Occipital lobe (tissue), 2 donors: ENCODE results near the gene GRIK5. TPM values are rescaled to one million over a fixed set of nuclear protein-coding genes. Genes with fewer than 3 reads are reported as not detected.
"Not testable (repeated sequence)": the region's sequence is repeated elsewhere in the genome, so short reads cannot be mapped to it uniquely, and the experiment has no call there.

Experiments
- DNase-seq: peaks from one replicate; lab custom pipeline; 2025; lab: John Stamatoyannopoulos, UW
- total RNA-seq: library from RNA; depleted of rRNA; stranded (reverse); fragments of >200 nt; gene quantifications from one replicate; pipeline ENCODE4 v1.2.3, GENCODE V29; 2014

The GRIK5 gene
- total RNA-seq, 1 donor from 2014 or later = 20.0 TPM

GRCh38 chr19:41993612-41994483 lies 76.2 kb downstream of the GRIK5 start, which contains the start of gene ATP1A3:
ATP1A3 (minus strand) TSS chr19:41994230; CDS start chr19:41994076, 154 bp downstream.
- DNase-seq = peak; percentile 65

- not testable (repeated sequence) for DNase-seq
Observed at GRCh38 chr19:41991925-41992569, 78.0 kb downstream of the GRIK5 start.

- no peak for DNase-seq
Observed at GRCh38 chr19:41991025-41991424, 79.0 kb downstream of the GRIK5 start.

- no peak for DNase-seq
Observed at GRCh38 chr19:41990615-41991014, 79.4 kb downstream of the GRIK5 start.

GRCh38 chr19:41990028-41990427 lies 80.0 kb downstream of the GRIK5 start:
- DNase-seq = no peak

- DNase-seq = no peak
Observed at GRCh38 chr19:41988947-41989346, 81.1 kb downstream of the GRIK5 start.

- no peak for DNase-seq
Observed at GRCh38 chr19:41987141-41987860, 82.7 kb downstream of the GRIK5 start.

GRCh38 chr19:41984961-41985360 lies 85.0 kb downstream of the GRIK5 start:
- DNase-seq = no peak

- no peak for DNase-seq
Observed at GRCh38 chr19:41981724-41982123, 88.3 kb downstream of the GRIK5 start.

- no peak for DNase-seq
Observed at GRCh38 chr19:41978470-41978869, 91.5 kb downstream of the GRIK5 start.

GRCh38 chr19:41977916-41978315 lies 92.1 kb downstream of the GRIK5 start:
- no peak for DNase-seq

GRCh38 chr19:41974652-41975051 lies 95.4 kb downstream of the GRIK5 start:
- DNase-seq = no peak

- DNase-seq = no peak
Observed at GRCh38 chr19:41971363-41971762, 98.6 kb downstream of the GRIK5 start.

GRCh38 chr19:41969772-41970458 lies 100.1 kb downstream of the GRIK5 start:
- no peak for DNase-seq

GRCh38 chr19:41968751-41969595 lies 101.0 kb downstream of the GRIK5 start:
- DNase-seq = no peak

GRCh38 chr19:41967054-41967783 lies 102.8 kb downstream of the GRIK5 start:
- DNase-seq = no peak

GRCh38 chr19:41965106-41965505 lies 104.9 kb downstream of the GRIK5 start:
- no peak for DNase-seq

- DNase-seq = no peak
Observed at GRCh38 chr19:41960973-41961372, 109.0 kb downstream of the GRIK5 start.
